GM19463 (cell line): ENCODE results near the gene PDGFC.

Source experiments
- ATAC-seq: cut with Tn5 transposase; IDR thresholded peaks from one replicate; pipeline ENCODE4 v1.9.1; 2021; ENCODE audit warnings: mild to moderate bottlenecking, moderate library complexity; ENCODE audit not compliant: unreplicated experiment

PDGFC gene

GRCh38 chr4:156754832-156755570 is 216.6 kb downstream of the PDGFC start:
- no peak for ATAC-seq

- ATAC-seq: no peak
Observed at GRCh38 chr4:156751486-156751885, 220.1 kb downstream of the PDGFC start.

- no peak for ATAC-seq
Observed at GRCh38 chr4:156749426-156750403, 221.9 kb downstream of the PDGFC start.

GRCh38 chr4:156746111-156746510 is 225.5 kb downstream of the PDGFC start:
- no peak for ATAC-seq

- ATAC-seq: no peak
Observed at GRCh38 chr4:156738766-156739165, 232.8 kb downstream of the PDGFC start.

GRCh38 chr4:156734965-156735895 is 236.4 kb downstream of the PDGFC start:
- no peak for ATAC-seq

GRCh38 chr4:156733582-156733981 is 238.0 kb downstream of the PDGFC start:
- ATAC-seq: no peak

- ATAC-seq: no peak
Observed at GRCh38 chr4:156732634-156733033, 239.0 kb downstream of the PDGFC start.

- ATAC-seq: no peak
Observed at GRCh38 chr4:156729416-156729815, 242.2 kb downstream of the PDGFC start.

GRCh38 chr4:156725257-156725656 is 246.3 kb downstream of the PDGFC start:
- no peak for ATAC-seq

- no peak for ATAC-seq
Observed at GRCh38 chr4:156723951-156724668, 247.5 kb downstream of the PDGFC start.

GRCh38 chr4:156718226-156718625 is 253.4 kb downstream of the PDGFC start:
- ATAC-seq: no peak

- ATAC-seq: no peak
Observed at GRCh38 chr4:156711193-156711590, 260.4 kb downstream of the PDGFC start.
